C4-2B (cell line): ENCODE results near the gene RXRA.

ENCODE experiments used
- H3K27ac ChIP-seq: fragments of 450-650 bp; 2 replicates; pipeline ENCODE4 v1.5.1; 2017
- ZFX ChIP-seq: fragments of 450-650 bp; IDR thresholded peaks from 2 replicates; pipeline ENCODE4 v1.6.1; 2017
- TF ChIP-seq, protein P1 (sequence below): fragments of 450-650 bp; conservative IDR thresholded peaks from 2 replicates; pipeline ENCODE4 v1.5.1; 2017; ENCODE audit warnings: mild to moderate bottlenecking

RXRA gene

DNA sequence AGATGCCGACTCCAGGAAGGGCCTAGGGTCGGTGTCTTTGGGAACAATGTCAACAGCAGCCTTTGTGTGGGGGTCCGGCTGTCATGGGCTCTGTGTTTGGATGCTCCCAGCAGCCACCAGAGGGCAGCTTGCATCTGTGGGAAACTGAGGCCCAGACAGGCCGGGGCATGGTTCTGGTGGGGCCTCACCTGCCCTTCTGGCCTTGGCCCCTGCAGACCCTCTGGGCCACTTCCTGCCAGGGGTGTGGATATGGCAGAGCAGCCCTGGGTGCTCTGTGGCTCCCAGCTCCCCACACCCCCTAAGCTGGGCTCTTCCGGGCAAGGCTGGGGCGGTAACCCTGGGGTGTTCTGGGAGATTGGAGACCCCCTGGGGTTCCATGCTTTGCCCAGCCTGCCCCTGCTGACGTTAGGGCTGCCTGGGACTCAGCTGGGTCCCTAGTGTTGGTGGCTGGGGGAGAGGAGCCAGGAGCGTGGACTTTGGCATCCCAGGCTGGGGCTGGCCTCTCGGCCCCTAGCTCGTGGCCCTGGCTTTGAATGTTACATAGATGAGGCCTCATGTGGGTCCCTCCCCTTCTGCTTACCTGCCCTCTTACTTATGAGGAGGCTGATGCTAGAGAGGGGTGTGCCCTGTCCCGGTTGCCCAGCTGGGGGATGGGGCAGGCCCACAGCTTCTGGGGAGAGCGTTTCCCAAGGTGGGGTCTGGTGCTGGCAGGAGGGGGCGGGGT is 38.3 kb downstream of the RXRA start:
- TF ChIP-seq ZFX = no peak
- TF ChIP-seq, protein P1, sequence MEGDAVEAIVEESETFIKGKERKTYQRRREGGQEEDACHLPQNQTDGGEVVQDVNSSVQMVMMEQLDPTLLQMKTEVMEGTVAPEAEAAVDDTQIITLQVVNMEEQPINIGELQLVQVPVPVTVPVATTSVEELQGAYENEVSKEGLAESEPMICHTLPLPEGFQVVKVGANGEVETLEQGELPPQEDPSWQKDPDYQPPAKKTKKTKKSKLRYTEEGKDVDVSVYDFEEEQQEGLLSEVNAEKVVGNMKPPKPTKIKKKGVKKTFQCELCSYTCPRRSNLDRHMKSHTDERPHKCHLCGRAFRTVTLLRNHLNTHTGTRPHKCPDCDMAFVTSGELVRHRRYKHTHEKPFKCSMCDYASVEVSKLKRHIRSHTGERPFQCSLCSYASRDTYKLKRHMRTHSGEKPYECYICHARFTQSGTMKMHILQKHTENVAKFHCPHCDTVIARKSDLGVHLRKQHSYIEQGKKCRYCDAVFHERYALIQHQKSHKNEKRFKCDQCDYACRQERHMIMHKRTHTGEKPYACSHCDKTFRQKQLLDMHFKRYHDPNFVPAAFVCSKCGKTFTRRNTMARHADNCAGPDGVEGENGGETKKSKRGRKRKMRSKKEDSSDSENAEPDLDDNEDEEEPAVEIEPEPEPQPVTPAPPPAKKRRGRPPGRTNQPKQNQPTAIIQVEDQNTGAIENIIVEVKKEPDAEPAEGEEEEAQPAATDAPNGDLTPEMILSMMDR = no peak
- peak overlapping the region; percentile 96 for H3K27ac ChIP-seq

DNA sequence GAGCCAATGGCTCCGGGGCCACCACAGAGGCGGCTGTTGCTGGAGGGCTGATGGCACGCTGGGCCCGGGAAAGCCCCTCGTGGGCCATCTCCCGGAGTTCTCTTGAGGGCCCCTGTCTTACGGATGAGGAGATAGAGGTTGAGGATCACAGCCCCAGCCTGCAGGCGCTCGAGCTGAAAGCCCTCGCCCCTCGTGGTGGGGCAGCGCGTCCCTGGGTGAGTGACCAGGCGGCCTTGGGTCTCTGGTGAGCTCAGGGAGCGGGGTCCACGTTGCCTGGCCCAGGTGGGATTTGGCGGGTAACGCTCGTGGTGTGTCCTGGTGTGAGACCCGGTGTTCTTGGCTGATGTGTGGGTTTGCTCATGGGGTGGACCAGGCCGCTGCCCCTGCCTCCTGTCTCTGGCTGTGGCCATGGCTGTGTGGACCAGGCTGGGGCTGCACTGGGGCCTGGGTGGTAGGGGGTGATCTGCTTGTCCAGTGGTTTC is 38.9 kb downstream of the RXRA start:
- H3K27ac ChIP-seq = peak overlapping the region; percentile 96

GRCh38 chr9:134365791-134366222 is 39.6 kb downstream of the RXRA start:
- TF ChIP-seq, protein P1 = no peak; the same call in 1 of the 2 replicates
- TF ChIP-seq ZFX = no peak
- H3K27ac ChIP-seq = peak overlapping the region; percentile 96

More for the DNA sequence above, 38.9 kb downstream of the RXRA start:
- TF ChIP-seq ZFX = no peak
- TF ChIP-seq, protein P1 = no peak

GRCh38 chr9:134366223-134367031 is 40.2 kb downstream of the RXRA start:
- no peak for TF ChIP-seq ZFX
- TF ChIP-seq, protein P1 = no peak
- peak overlapping the region; percentile 96 for H3K27ac ChIP-seq

- H3K27ac ChIP-seq = peak overlapping the region; percentile 96
- TF ChIP-seq, protein P1 = no peak
- no peak for TF ChIP-seq ZFX
These were observed 40.8 kb downstream of the RXRA start for GRCh38 chr9:134367061-134367460.

GRCh38 chr9:134367791-134368490 is 41.7 kb downstream of the RXRA start:
- TF ChIP-seq, protein P1 = no peak
- 0 out of 2 replicates have a peak, but pooled peaks have one; percentile 6 for TF ChIP-seq ZFX
- H3K27ac ChIP-seq = peak overlapping the region; percentile 96
